ENCODE measurements around the gene CACNB4.
A peak's percentile ranks its signal among the peaks of the same experiment; 100 is the strongest.
"Not testable (repeated sequence)": the region's sequence is repeated elsewhere in the genome, so short reads cannot be mapped to it uniquely, and the experiment has no call there.

CACNB4 gene

GRCh38 chr2:152028182-152028862, 70.5 kb downstream of the CACNB4 start:
- no peak overlapping the region for H3K4me3 ChIP-seq (ENCODE audit: control insufficient read depth, low read depth, low read length)

GRCh38 chr2:152025678-152026287, 73.1 kb downstream of the CACNB4 start:
- DNase-seq (ENCODE audit: low read depth): peak; percentile 17
- TF ChIP-seq CTCF (IDR thresholded peaks at IDR 0.05; ENCODE audit: control insufficient read depth, insufficient read depth, low read depth, low read length, missing control alignments): peak; percentile 95
- no peak overlapping the region for H3K4me3 ChIP-seq (ENCODE audit: control insufficient read depth, low read depth, low read length)

More at GRCh38 chr2:152028182-152028862, 70.5 kb downstream of the CACNB4 start:
- TF ChIP-seq CTCF (IDR thresholded peaks at IDR 0.05; ENCODE audit: control insufficient read depth, insufficient read depth, low read depth, low read length, missing control alignments): no peak
- no peak for DNase-seq (ENCODE audit: low read depth)

- DNase-seq (ENCODE audit: low read depth): no peak
- H3K4me3 ChIP-seq (ENCODE audit: control insufficient read depth, low read depth, low read length): no peak overlapping the region
- TF ChIP-seq CTCF (IDR thresholded peaks at IDR 0.05; ENCODE audit: control insufficient read depth, insufficient read depth, low read depth, low read length, missing control alignments): no peak
Observed at GRCh38 chr2:152024477-152024876, 74.4 kb downstream of the CACNB4 start.

GRCh38 chr2:152022090-152022489, 76.8 kb downstream of the CACNB4 start:
- no peak for TF ChIP-seq CTCF (IDR thresholded peaks at IDR 0.05; ENCODE audit: control insufficient read depth, insufficient read depth, low read depth, low read length, missing control alignments)
- DNase-seq (ENCODE audit: low read depth): no peak
- no peak overlapping the region for H3K4me3 ChIP-seq (ENCODE audit: control insufficient read depth, low read depth, low read length)

GRCh38 chr2:152021001-152021400, 77.8 kb downstream of the CACNB4 start:
- H3K4me3 ChIP-seq (ENCODE audit: control insufficient read depth, low read depth, low read length); DNase-seq (ENCODE audit: low read depth): not testable (repeated sequence)

GRCh38 chr2:152019732-152020131, 79.1 kb downstream of the CACNB4 start:
- no peak for TF ChIP-seq CTCF (IDR thresholded peaks at IDR 0.05; ENCODE audit: control insufficient read depth, insufficient read depth, low read depth, low read length, missing control alignments)

More at GRCh38 chr2:152019732-152020131, 79.1 kb downstream of the CACNB4 start:
- H3K4me3 ChIP-seq (ENCODE audit: control insufficient read depth, low read depth, low read length): no peak overlapping the region
- DNase-seq (ENCODE audit: low read depth): no peak
